ENCODE measurements around the gene CYB5B. TPM values are rescaled to one million over a fixed set of nuclear protein-coding genes. Genes with fewer than 3 reads are reported as not detected.

The CYB5B gene
- polyA plus RNA-seq, 1 of the 3 experiments (the other 2 are of a cell fraction): 64.4 TPM

- Histone ChIP-seq H3K27ac (ENCODE audit: low read depth in 2 of 2, low read length in 1 of 2) (no peak overlapping the region), H3K36me3 (replicated peaks in 1 of 2; ENCODE audit: control insufficient read depth in 1 of 2, insufficient read depth in 2 of 2, low read length in 1 of 2) (no peaks in the 10 kb centered on the region), H2AFZ (ENCODE audit: low read depth) (no peak overlapping the region), H3K4me1 (ENCODE audit: control insufficient read depth in 1 of 2, insufficient read depth in 2 of 2, low read depth in 1 of 2, low read length in 1 of 2) (peaks cover 0 to 3% of the 10 kb centered on the region in 2 experiments; a peak in 1 of 4 replicates), H3K9me2 (no peaks in the 10 kb centered on the region), H3K9me3 (no peaks in the 10 kb centered on the region), H3F3A (replicated peaks; ENCODE audit: insufficient read depth) (no peaks in the 10 kb centered on the region), H3K9ac (no peak overlapping the region), H3K27me3 (ENCODE audit: insufficient read depth) (no peaks in the 10 kb centered on the region), H4K20me1 (ENCODE audit: insufficient read depth) (no peaks in the 10 kb centered on the region), H3K4me2 (no peak overlapping the region), H3K79me2 (ENCODE audit: insufficient read depth) (no peaks in the 10 kb centered on the region), H3K4me3 (ENCODE audit: low read depth in 2 of 2, low read length in 1 of 2) (no peak overlapping the region)
- ChIA-PET POLR2A (no interaction called here), CTCF (interaction anchor here (1.1 kb wide), 1 partner anchor 14 kb away, joined by 5 read pairs; no protein-coding TSS in a partner anchor)
- no peak for DNase-seq
- TF ChIP-seq ZBTB33 (IDR thresholded peaks at IDR 0.05; ENCODE audit: borderline replicate concordance, low read depth) (no peak), TCF12 (IDR thresholded peaks at IDR 0.05) (no peak), GATA2 (CRISPR knock-in tag; IDR thresholded peaks at IDR 0.05) (no peak), ELF1 (IDR thresholded peaks at IDR 0.05) (no peak), FOXJ3 (CRISPR knock-in tag; IDR thresholded peaks at IDR 0.05) (no peak)
- 86% methylated on average over 5 of the region's 5 CpGs for WGBS (ENCODE audit: low lambda C conversion rate)
These were observed 84.7 kb downstream of the CYB5B start for GRCh38 chr16:69509125-69509524.

- Histone ChIP-seq H3K4me3 (ENCODE audit: low read depth in 2 of 2, low read length in 1 of 2) (no peak overlapping the region), H3K36me3 (replicated peaks in 1 of 2; ENCODE audit: control insufficient read depth in 1 of 2, insufficient read depth in 2 of 2, low read length in 1 of 2) (no peaks in the 10 kb centered on the region), H3K27ac (ENCODE audit: low read depth in 2 of 2, low read length in 1 of 2) (no peak overlapping the region), H3K4me2 (no peak overlapping the region), H3F3A (replicated peaks; ENCODE audit: insufficient read depth) (no peaks in the 10 kb centered on the region), H3K4me1 (ENCODE audit: control insufficient read depth in 1 of 2, insufficient read depth in 2 of 2, low read depth in 1 of 2, low read length in 1 of 2) (peaks cover 0 to 3% of the 10 kb centered on the region in 2 experiments; a peak in 1 of 4 replicates), H2AFZ (ENCODE audit: low read depth) (no peak overlapping the region), H4K20me1 (ENCODE audit: insufficient read depth) (no peaks in the 10 kb centered on the region), H3K79me2 (ENCODE audit: insufficient read depth) (no peaks in the 10 kb centered on the region), H3K9me3 (no peaks in the 10 kb centered on the region), H3K9me2 (no peaks in the 10 kb centered on the region), H3K27me3 (ENCODE audit: insufficient read depth) (no peaks in the 10 kb centered on the region), H3K9ac (no peak overlapping the region)
- DNase-seq: no peak
- POLR2A ChIA-PET: no interaction called here
- CTCF ChIA-PET: no interaction called here
- WGBS (ENCODE audit: low lambda C conversion rate): over 99% methylated on average over 4 of the region's 4 CpGs
- TF ChIP-seq MEF2A (IDR thresholded peaks at IDR 0.05; ENCODE audit: borderline replicate concordance, low read depth) (no peak), EP300 (IDR thresholded peaks at IDR 0.05; ENCODE audit: borderline replicate concordance in 1 of 2, low read depth in 1 of 2, low read length in 1 of 2) (no peak), NFIC (IDR thresholded peaks at IDR 0.05; ENCODE audit: borderline replicate concordance) (no peak), JUND (IDR thresholded peaks at IDR 0.05) (no peak), FOXM1 (IDR thresholded peaks at IDR 0.05; ENCODE audit: low read depth) (no peak), SMC3 (IDR thresholded peaks at IDR 0.05; ENCODE audit: low read depth, low read length) (no peak), TEAD4 (IDR thresholded peaks at IDR 0.05; ENCODE audit: borderline replicate concordance, insufficient read depth) (no peak), YY1 (IDR thresholded peaks at IDR 0.05; ENCODE audit: low read depth) (no peak), CTCF (IDR thresholded peaks at IDR 0.05) (no peak), CHD2 (IDR thresholded peaks at IDR 0.05; ENCODE audit: low read length, partially characterized antibody) (no peak), SIN3A (IDR thresholded peaks at IDR 0.05; ENCODE audit: borderline replicate concordance, low read depth, low read length) (no peak), MXI1 (IDR thresholded peaks at IDR 0.05; ENCODE audit: low read depth, low read length) (no peak), ZBTB33 (IDR thresholded peaks at IDR 0.05; ENCODE audit: borderline replicate concordance, low read depth) (no peak), GABPA (IDR thresholded peaks at IDR 0.05; ENCODE audit: low read depth) (no peak), NRF1 (IDR thresholded peaks at IDR 0.05; ENCODE audit: low read depth, low read length) (no peak)
- TF ChIP-seq, protein P1, sequence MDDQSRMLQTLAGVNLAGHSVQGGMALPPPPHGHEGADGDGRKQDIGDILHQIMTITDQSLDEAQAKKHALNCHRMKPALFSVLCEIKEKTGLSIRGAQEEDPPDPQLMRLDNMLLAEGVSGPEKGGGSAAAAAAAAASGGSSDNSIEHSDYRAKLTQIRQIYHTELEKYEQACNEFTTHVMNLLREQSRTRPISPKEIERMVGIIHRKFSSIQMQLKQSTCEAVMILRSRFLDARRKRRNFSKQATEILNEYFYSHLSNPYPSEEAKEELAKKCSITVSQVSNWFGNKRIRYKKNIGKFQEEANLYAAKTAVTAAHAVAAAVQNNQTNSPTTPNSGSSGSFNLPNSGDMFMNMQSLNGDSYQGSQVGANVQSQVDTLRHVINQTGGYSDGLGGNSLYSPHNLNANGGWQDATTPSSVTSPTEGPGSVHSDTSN (IDR thresholded peaks at IDR 0.05): no peak
These were observed 87.2 kb downstream of the CYB5B start for GRCh38 chr16:69511651-69512050.

Measured in SK-N-SH (cell line).